Hepatocyte (in vitro differentiated cells): ENCODE results near the gene CYB5R3.

Source experiments
- EZH2 ChIP-seq: fragments of 200-600 bp; sonication (generic); IDR thresholded peaks from 2 replicates; pipeline ENCODE4 v1.6.1; 2016; ENCODE audit warnings: antibody characterized with exemption, mild to moderate bottlenecking, borderline replicate concordance
- EZH2phosphoT487 ChIP-seq: fragments of 200-600 bp; sonication (generic); IDR thresholded peaks from one replicate; pipeline ENCODE4 v1.6.1; 2018; ENCODE audit warnings: antibody characterized with exemption, mild to moderate bottlenecking, low read depth, moderate library complexity; ENCODE audit not compliant: unreplicated experiment, severe bottlenecking
- TF ChIP-seq, protein P1 (sequence below): fragments of 200-600 bp; sonication (generic); IDR thresholded peaks from 2 replicates; pipeline ENCODE4 v1.5.1; 2016; ENCODE audit warnings: antibody characterized with exemption, mild to moderate bottlenecking; ENCODE audit not compliant: poor library complexity

- TF ChIP-seq, protein P1, sequence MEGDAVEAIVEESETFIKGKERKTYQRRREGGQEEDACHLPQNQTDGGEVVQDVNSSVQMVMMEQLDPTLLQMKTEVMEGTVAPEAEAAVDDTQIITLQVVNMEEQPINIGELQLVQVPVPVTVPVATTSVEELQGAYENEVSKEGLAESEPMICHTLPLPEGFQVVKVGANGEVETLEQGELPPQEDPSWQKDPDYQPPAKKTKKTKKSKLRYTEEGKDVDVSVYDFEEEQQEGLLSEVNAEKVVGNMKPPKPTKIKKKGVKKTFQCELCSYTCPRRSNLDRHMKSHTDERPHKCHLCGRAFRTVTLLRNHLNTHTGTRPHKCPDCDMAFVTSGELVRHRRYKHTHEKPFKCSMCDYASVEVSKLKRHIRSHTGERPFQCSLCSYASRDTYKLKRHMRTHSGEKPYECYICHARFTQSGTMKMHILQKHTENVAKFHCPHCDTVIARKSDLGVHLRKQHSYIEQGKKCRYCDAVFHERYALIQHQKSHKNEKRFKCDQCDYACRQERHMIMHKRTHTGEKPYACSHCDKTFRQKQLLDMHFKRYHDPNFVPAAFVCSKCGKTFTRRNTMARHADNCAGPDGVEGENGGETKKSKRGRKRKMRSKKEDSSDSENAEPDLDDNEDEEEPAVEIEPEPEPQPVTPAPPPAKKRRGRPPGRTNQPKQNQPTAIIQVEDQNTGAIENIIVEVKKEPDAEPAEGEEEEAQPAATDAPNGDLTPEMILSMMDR: no peak
- TF ChIP-seq EZH2phosphoT487 (no peak), EZH2 (no peak)
These were observed 26.9 kb upstream of the CYB5R3 start for GRCh38 chr22:42676059-42676607.
